ENCODE results near the gene MYH11.
"Not testable (repeated sequence)": the region's sequence is repeated elsewhere in the genome, so short reads cannot be mapped to it uniquely, and the experiment has no call there.

Gene MYH11

GRCh38 chr16:15876503-15876902, 19.7 kb upstream of the MYH11 start:
- DNase-seq (ENCODE audit: low read depth), result no peak

DNA sequence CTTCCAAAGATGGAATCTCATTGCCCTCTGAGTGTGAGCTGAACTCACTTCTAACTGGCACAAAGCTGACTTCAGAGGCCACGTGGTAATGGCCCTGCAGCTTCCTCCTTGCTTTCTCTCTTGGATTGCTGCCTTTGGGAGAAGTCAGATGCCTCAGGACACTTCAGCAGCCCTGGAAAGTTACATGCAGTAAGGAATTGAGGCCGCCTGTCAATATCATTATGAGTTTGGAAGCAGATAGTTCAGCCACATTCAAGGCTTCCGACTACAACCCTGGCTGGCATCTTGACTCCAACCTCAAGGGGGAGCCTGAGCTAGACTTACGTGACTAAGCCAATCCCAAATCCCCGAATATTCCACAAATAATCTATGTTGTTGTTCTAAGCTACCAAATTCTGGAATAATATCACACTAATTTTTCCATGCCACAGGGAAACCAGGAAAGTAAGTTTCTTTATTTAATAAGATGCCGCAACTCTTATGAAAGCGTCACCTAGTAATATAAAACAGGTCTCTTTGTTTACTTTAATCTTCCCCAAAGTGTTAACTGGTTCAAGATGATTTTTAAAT, 18.0 kb upstream of the MYH11 start:
- no peak for DNase-seq (ENCODE audit: low read depth)

DNA sequence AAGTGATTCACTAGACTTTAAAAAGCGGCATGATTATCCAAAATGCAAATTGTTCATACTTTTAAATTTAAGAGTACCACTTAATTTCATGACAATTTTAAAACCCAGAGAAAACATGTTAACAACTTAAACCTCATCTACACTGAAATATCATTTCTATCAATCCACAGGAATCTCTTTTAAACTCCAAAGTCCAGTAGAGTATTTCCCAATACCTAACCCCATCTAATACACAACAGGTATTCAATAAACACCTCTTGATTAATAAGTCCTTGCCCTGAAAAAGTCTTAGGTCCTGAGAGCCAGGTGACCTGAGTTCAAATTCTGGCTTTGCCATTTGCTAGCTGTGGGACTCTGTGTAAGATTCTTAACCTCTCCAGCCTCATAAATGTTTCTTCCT, 16.9 kb upstream of the MYH11 start:
- DNase-seq (ENCODE audit: low read depth), result no peak

GRCh38 chr16:15873301-15873700, 16.5 kb upstream of the MYH11 start:
- no peak for DNase-seq (ENCODE audit: low read depth)

DNA sequence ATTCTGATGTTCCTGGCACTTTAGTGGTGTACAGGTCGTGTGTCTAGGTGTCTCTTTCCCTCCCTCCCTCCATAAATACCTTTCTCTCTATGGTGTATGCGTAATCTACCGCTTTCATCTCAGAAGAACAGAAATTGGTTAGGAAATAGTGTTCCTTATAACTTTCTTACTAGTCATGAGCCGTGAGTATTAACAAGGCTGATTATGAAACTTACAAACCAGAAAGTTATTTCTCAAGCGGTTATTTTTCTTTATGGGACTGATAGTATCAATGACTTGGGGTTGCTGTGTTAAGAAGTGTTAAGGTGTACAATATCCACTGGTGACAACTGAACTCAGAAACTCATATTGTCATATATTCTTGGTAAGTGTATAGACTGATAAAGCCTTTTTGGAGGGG, 13.2 kb upstream of the MYH11 start:
- no peak for DNase-seq (ENCODE audit: low read depth)

DNA sequence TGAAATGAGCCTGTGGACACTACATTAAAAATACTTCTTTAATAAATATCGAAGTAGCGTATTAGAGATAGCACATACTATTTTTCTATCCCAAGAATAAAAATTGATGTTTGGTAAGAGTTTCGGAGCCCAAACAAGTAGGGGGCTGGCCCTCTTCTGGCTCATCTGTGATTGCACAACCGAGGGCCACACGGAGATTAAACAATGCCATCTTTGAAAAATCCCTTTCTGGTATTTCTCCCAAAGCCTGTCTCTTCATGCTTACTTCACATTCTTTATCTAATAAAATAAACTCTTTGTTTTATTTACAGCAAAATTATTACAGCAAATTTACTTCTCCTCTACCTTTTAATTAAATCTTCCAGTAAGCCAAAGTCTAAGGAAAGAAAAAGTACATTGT, 9.6 kb upstream of the MYH11 start:
- DNase-seq (ENCODE audit: low read depth), result no peak

DNA sequence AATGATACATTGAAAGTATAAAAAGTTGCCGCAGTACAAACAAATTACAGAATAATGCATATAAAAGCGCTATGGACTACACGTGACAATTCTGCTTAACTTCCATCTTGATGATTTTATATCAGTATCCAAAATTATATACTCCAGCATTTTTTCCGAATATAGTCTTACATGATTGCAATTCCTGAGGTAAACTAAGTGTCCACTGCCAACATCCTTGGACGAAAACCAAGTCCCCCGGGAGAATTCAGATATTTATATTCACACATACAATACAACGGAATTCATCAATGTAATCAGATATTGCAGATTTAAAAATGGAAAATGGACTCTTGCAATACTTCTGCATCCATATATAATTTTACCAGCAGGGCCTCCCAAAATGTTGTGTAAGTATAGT, 8.9 kb upstream of the MYH11 start:
- DNase-seq (ENCODE audit: low read depth), result no peak

DNA sequence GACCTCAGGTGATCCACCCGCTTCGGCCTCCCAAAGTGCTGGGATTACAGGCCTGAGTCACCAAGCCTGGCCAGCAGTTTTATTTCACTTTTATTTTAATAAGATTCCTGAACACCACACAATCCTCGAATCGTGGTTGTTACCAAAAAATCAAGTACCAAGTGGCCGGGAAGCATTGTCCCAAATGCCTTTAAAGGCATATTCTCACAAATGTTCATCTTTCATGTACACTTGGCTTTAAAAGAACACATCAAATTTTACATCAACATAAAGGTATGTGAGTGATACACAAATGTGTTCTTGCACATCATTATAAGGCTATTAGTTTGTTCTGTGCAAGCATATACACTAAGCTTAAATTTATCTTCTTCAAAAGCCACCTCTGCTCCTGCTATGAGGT, 8.1 kb upstream of the MYH11 start:
- DNase-seq (ENCODE audit: low read depth), result no peak

- DNase-seq (ENCODE audit: low read depth), result no peak
Observed at GRCh38 chr16:15861996-15862395, 5.2 kb upstream of the MYH11 start.

- no peak for DNase-seq (ENCODE audit: low read depth)
Observed at GRCh38 chr16:15858921-15859668, 2.3 kb upstream of the MYH11 start.

DNA sequence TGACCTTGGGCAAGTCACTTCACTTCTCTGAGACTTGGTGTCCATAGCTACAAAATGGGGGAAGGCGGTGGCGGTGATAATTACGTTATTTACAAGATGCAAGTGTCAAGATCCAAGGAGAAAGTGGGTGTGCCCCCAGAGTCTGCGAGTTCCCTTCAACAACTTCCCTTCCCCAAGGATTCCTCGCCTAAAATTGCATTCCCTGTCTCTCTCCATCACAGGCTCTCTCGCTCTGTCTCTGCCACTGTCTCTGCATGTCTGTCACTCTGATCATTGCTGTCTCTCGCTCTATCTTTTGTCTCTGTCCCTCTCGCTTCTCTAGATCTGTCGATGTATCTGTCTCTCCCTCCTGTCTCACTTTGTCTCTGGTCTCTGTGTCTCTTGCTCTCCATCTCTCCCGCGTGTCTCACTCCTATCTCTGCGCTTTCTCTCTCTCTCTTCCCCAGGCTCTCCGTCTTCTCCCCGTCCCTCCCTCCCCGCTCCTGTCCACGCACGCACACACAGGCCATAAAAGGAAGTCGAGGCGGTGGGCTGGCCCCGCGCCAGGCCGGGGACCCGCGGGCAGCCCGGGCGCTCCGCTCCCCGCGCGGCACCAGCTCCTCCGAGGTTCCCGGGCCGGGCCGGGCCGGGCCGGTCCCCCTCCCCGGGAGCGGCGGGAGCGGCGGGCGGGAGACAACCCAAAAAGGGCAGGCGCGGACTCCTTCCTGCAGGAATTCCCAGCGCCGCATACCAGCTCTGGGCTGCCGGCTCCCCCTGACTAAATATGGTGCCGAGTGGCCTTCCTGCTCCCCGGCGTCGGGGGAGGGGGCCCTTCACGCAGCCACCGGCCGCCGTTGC, 1.1 kb upstream of the MYH11 start:
- DNase-seq (ENCODE audit: low read depth), result no peak

DNA sequence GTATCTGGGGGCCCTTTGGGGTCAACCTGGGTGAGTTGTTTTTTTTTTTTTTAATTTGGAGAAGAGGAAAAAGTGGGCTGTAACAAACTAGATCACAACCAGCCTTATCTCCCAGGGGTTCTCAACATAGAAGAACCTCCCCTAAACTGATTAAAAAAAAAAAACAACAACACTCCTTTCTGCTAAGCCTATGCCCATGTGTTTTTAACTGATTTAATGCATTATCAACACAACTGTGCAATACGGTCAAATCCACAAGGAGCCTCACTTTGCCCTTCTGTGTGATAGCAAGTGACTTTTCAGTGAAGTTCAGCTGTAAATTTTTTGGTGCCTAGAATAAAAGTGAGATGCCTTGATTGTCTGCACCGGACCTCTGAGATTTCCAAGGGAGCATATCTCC, 646 bp downstream of the MYH11 start:
- DNase-seq (ENCODE audit: low read depth), result no peak

DNA sequence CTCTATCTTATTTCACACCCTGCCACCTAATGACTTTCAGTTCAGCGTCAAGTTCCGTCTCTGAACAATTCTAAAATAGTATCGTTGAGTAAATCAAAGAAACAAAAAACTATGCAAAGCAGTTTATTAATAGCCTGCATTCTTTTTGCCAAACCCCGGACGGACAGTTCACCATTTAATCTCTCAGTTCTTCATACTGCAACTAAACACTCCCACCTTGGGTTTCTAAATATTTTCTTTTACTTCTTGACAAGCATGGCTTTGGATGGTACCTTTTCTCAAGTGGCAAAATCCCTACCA, 1.2 kb downstream of the MYH11 start:
- DNase-seq (ENCODE audit: low read depth), result no peak

- no peak for DNase-seq (ENCODE audit: low read depth)
Observed at GRCh38 chr16:15854906-15855703, 1.7 kb downstream of the MYH11 start.

- no peak for DNase-seq (ENCODE audit: low read depth)
Observed at GRCh38 chr16:15854061-15854460, 2.8 kb downstream of the MYH11 start.

GRCh38 chr16:15853021-15853420, 3.8 kb downstream of the MYH11 start:
- no peak for DNase-seq (ENCODE audit: low read depth)

DNA sequence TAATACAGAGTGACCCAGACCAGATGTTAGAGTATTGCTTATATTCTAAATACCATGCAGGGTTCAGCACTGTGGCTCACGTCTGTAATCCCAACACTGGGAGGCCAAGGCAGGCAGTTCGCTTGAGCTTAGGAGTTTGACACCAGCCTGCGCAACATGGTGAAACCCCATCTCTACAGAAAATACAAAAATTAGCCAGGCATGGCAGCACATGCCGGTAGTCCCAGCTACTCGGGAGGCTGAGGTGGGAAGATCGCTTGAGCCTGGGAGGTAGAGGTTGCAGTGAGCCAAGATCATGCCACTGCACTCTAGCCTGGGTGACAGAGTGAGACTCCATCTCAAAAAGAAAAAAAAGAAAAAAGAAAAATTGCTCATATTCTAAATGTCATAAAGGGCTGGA, 6.3 kb downstream of the MYH11 start:
- DNase-seq (ENCODE audit: low read depth), result not testable (repeated sequence)

- DNase-seq (ENCODE audit: low read depth), result no peak
Observed at GRCh38 chr16:15849209-15849981, 7.4 kb downstream of the MYH11 start.

DNA sequence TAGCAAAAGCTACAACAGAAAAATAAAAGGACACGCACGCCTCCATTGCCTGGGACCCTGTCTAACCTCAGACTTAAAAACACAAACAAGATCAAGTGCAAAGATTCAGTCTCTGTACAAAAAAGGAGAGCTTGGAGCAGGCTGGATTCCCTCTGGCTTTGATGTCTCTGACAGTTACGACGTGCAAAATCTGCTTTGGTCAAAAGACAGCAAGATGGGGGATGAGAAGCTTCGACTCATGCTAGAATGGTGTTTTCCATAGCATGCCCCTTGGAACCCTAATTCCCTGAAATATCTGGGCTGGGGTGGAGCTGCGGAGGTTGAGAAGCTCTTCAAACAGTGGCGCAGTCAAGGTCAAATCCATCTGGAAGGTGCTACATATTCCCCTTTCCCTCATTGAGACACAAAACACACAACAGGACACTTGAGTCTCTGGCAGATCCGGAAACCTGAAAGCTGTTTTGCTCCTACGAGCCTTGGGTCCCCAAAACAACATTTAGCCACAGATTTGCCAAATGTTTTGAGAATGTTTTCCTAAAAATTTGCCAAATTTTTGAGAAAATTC, 9.1 kb downstream of the MYH11 start:
- no peak for DNase-seq (ENCODE audit: low read depth)

- DNase-seq (ENCODE audit: low read depth), result no peak
Observed at GRCh38 chr16:15846510-15846909, 10.3 kb downstream of the MYH11 start.

DNA sequence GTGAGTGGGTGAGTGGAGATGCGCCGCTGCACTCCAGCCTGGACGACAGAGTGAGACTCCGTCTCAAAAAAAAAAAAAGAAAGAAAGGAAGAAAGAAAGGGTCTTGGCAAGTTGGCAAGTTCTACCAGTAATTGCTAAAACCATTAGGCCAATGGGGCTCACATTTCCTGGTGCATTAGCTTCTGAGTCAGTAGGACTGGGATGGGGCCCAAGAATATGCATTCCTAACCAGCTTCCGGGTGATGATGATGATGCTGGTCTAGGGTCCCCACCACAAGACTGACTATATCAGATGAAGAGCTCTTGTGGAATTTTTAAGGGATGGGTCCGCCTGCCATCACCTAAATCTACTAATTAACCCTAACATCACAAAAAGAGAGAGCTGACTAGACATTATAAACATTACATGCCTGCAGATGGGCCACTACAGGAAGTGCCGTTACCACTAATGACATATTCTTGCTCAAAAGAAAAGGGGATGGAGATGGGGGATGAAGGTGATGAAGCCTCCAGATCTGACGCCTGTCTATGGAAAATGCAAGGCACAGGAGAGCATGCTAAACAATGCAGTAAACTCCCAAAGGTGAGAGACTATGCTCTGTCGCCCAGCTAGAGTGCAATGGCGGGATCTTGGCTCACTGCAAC, 13.1 kb downstream of the MYH11 start:
- DNase-seq (ENCODE audit: low read depth), result no peak
